BLaER1 (cell line): ENCODE results near the gene AUTS2.
"Not testable (repeated sequence)": the region's sequence is repeated elsewhere in the genome, so short reads cannot be mapped to it uniquely, and the experiment has no call there.

Experiments used
- H3K27ac ChIP-seq: shearing (Covaris generic); formaldehyde crosslinking; 2 replicates; pipeline ENCODE4 v1.8.1; 2022
- H3K27me3 ChIP-seq: shearing (Covaris generic); formaldehyde crosslinking; 2 replicates; pipeline ENCODE4 v1.8.1; 2022
- H3K36me3 ChIP-seq: shearing (Covaris generic); formaldehyde crosslinking; 2 replicates; pipeline ENCODE4 v1.8.1; 2022
- H3K4me1 ChIP-seq: shearing (Covaris generic); formaldehyde crosslinking; 2 replicates; pipeline ENCODE4 v1.8.1; 2022
- H3K4me2 ChIP-seq: shearing (Covaris generic); formaldehyde crosslinking; 2 replicates; pipeline ENCODE4 v1.8.1; 2022
- H3K4me3 ChIP-seq: shearing (Covaris generic); formaldehyde crosslinking; 2 replicates; pipeline ENCODE4 v1.8.1; 2022
- H3K9ac ChIP-seq: shearing (Covaris generic); formaldehyde crosslinking; 2 replicates; pipeline ENCODE4 v1.8.1; 2022
- H3K9me3 ChIP-seq: shearing (Covaris generic); formaldehyde crosslinking; 2 replicates; pipeline ENCODE4 v1.8.1; 2022
- H4K20me1 ChIP-seq: shearing (Covaris generic); formaldehyde crosslinking; 2 replicates; pipeline ENCODE4 v1.8.1; 2022
- Cebpa-rat ChIP-seq: shearing (Covaris generic); IDR thresholded peaks from 2 replicates; pipeline ENCODE4 v1.8.1; 2022

AUTS2 gene

DNA sequence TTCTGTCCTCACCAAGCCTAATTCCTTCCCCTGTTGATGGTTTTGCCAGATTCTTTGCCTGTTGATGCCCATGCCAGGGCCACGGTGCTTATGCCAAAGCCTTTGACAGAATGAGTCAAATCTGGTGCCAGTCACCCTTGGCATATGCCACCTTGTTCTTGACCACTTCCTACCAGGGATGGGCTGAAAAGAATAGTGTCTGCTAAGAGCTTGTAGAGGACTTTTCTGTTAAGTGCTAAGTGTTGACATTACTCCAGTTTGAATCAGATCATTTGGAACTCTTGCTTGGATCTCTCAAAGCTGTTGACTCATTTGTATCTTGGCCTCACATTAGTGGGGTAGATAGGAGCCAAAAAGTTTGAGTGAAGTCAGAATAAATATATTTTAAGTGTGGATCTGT is 661.2 kb downstream of the AUTS2 start:
- Histone ChIP-seq H3K9ac (no peak overlapping the region), H3K4me2 (no peak overlapping the region)
- no peak for TF ChIP-seq Cebpa-rat

GRCh38 chr7:70263471-70264255 is 665.4 kb downstream of the AUTS2 start:
- no peaks in the 10 kb centered on the region for H3K4me1 ChIP-seq
- no peaks in the 10 kb centered on the region; the same call in 1 of the 2 replicates for H4K20me1 ChIP-seq
- TF ChIP-seq Cebpa-rat, result no peak
- no peak overlapping the region for H3K9ac ChIP-seq
- no peaks in the 10 kb centered on the region for H3K36me3 ChIP-seq
- no peaks in the 10 kb centered on the region for H3K9me3 ChIP-seq
- no peak overlapping the region for H3K27ac ChIP-seq
- no peak overlapping the region for H3K4me2 ChIP-seq
- H3K27me3 ChIP-seq, result no peaks in the 10 kb centered on the region
- H3K4me3 ChIP-seq, result no peak overlapping the region

More for the DNA sequence above, 661.2 kb downstream of the AUTS2 start:
- peaks cover 9% of the 10 kb centered on the region; the same call in 1 of the 2 replicates for H3K36me3 ChIP-seq
- H3K4me3 ChIP-seq, result no peak overlapping the region
- H3K4me1 ChIP-seq, result no peaks in the 10 kb centered on the region
- no peak overlapping the region for H3K27ac ChIP-seq
- H4K20me1 ChIP-seq, result no peaks in the 10 kb centered on the region
- no peaks in the 10 kb centered on the region for H3K27me3 ChIP-seq
- H3K9me3 ChIP-seq, result no peaks in the 10 kb centered on the region

- no peak for TF ChIP-seq Cebpa-rat
- H3K27me3 ChIP-seq, result no peaks in the 10 kb centered on the region
- H3K9me3 ChIP-seq, result no peaks in the 10 kb centered on the region
- no peak overlapping the region for H3K27ac ChIP-seq
- H4K20me1 ChIP-seq, result peaks cover 9% of the 10 kb centered on the region
- H3K4me3 ChIP-seq, result no peak overlapping the region
- H3K36me3 ChIP-seq, result no peaks in the 10 kb centered on the region
- no peak overlapping the region for H3K4me2 ChIP-seq
- H3K9ac ChIP-seq, result no peak overlapping the region
- no peaks in the 10 kb centered on the region for H3K4me1 ChIP-seq
Measured at GRCh38 chr7:70266186-70266585, 667.9 kb downstream of the AUTS2 start.

GRCh38 chr7:70267381-70268120 is 669.3 kb downstream of the AUTS2 start:
- Histone ChIP-seq H3K9me3 (no peaks in the 10 kb centered on the region), H3K4me2 (no peak overlapping the region), H3K9ac (no peak overlapping the region), H4K20me1 (peaks cover 9% of the 10 kb centered on the region), H3K36me3 (no peaks in the 10 kb centered on the region), H3K27ac (no peak overlapping the region), H3K4me3 (no peak overlapping the region), H3K27me3 (no peaks in the 10 kb centered on the region), H3K4me1 (no peaks in the 10 kb centered on the region)
- no peak for TF ChIP-seq Cebpa-rat

DNA sequence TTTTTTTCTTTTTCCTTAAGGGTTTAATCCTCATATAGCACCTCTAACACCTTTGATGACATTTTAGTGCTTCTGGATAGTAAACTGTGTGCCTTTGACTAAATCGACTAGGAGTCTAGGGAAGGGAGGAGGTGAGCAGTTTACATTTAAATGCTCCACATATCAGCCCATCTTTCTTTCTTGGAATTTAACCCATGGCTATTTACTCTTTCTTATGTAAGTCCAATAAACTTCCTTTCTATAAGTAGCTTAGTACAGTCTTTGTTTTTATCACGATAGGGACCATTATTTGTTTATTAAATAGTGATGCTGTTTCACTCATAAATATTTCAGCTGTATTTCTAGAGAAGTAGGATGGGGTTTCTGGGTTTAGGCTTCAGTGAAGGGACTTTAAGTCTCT is 669.9 kb downstream of the AUTS2 start:
- no peak overlapping the region for H3K4me3 ChIP-seq

DNA sequence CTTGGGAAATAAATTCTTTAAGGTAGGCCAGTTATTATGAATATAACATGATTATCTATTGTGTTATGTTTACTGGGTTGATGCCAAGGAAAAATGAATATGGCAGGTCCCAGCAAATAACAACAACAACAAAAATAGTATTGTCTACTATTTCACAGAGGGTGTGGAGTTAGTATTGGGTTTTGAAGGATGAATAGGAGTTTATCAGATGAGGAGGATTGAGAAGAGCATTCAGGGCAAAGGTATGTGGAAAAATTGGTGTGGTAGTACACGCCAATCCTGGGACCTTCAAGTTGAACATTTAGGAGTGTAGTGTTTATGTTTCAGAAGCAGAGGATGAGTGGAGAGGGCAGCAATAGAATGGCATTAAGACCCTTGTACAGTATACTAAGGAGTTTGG is 671.9 kb downstream of the AUTS2 start:
- Histone ChIP-seq H3K9ac (no peak overlapping the region), H3K36me3 (no peaks in the 10 kb centered on the region), H3K4me3 (no peak overlapping the region)

More for the DNA sequence above, 669.9 kb downstream of the AUTS2 start:
- Histone ChIP-seq H3K9me3 (no peaks in the 10 kb centered on the region), H3K36me3 (no peaks in the 10 kb centered on the region), H3K9ac (no peak overlapping the region), H3K27ac (no peak overlapping the region), H4K20me1 (peaks cover 9% of the 10 kb centered on the region), H3K4me2 (no peak overlapping the region), H3K27me3 (no peaks in the 10 kb centered on the region), H3K4me1 (no peaks in the 10 kb centered on the region)
- TF ChIP-seq Cebpa-rat, result no peak

DNA sequence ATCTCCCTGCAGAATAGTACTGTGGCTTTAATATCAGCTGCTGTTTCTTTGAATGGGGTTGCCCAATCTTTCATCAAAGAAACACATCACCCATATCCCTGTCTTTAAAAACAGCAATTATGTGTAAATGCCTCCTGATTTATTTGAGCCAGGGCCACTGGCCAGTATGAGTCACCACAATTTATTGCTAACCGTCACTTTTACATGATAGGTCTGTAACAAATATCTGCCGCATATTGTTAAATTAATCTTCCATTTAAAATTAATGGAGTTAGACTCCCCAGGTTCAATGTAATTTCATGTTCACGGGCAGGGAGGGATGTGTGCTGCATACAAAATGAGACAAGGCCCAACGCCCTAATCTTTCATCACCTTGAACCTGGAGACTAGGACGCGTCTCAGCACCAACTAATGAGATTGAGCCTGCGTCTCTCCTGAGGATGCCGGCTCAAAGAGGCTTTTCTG is 673.4 kb downstream of the AUTS2 start:
- Histone ChIP-seq H3K9ac (no peak overlapping the region), H3K36me3 (no peaks in the 10 kb centered on the region)

More for the DNA sequence above, 671.9 kb downstream of the AUTS2 start:
- Histone ChIP-seq H4K20me1 (peaks cover 9% of the 10 kb centered on the region), H3K4me1 (peaks cover under 1% of the 10 kb centered on the region), H3K9me3 (no peaks in the 10 kb centered on the region), H3K27ac (no peak overlapping the region), H3K27me3 (no peaks in the 10 kb centered on the region), H3K4me2 (no peak overlapping the region)
- no peak for TF ChIP-seq Cebpa-rat

GRCh38 chr7:70275570-70275969 is 677.3 kb downstream of the AUTS2 start:
- Histone ChIP-seq H3K4me2 (peak overlapping the region; percentile 22; the same call in 1 of the 2 replicates), H3K4me1 (peaks cover 11% of the 10 kb centered on the region)
- not testable (repeated sequence) for H3K27me3 ChIP-seq, H4K20me1 ChIP-seq, H3K27ac ChIP-seq, H3K9me3 ChIP-seq, H3K9ac ChIP-seq, H3K4me3 ChIP-seq, H3K36me3 ChIP-seq

More for the DNA sequence above, 673.4 kb downstream of the AUTS2 start:
- no peak for TF ChIP-seq Cebpa-rat
- peaks cover 9% of the 10 kb centered on the region for H4K20me1 ChIP-seq
- no peak overlapping the region for H3K4me2 ChIP-seq
- H3K4me1 ChIP-seq, result peaks cover 7% of the 10 kb centered on the region
- H3K27me3 ChIP-seq, result no peaks in the 10 kb centered on the region
- H3K9me3 ChIP-seq, result no peaks in the 10 kb centered on the region
- H3K27ac ChIP-seq, result no peak overlapping the region
- H3K4me3 ChIP-seq, result no peak overlapping the region

- Histone ChIP-seq H3K27me3 (no peaks in the 10 kb centered on the region), H3K9me3 (no peaks in the 10 kb centered on the region; the same call in 1 of the 2 replicates), H3K9ac (no peak overlapping the region), H3K36me3 (no peaks in the 10 kb centered on the region), H4K20me1 (peaks cover 13% of the 10 kb centered on the region; the same call in 1 of the 2 replicates), H3K27ac (no peak overlapping the region), H3K4me1 (peaks cover 42% of the 10 kb centered on the region), H3K4me3 (no peak overlapping the region), H3K4me2 (no peak overlapping the region)
- TF ChIP-seq Cebpa-rat, result no peak
Measured at GRCh38 chr7:70285187-70285586, 686.9 kb downstream of the AUTS2 start.

GRCh38 chr7:70285854-70286253 is 687.6 kb downstream of the AUTS2 start:
- H3K36me3 ChIP-seq, result no peaks in the 10 kb centered on the region

More at GRCh38 chr7:70285854-70286253, 687.6 kb downstream of the AUTS2 start:
- H3K4me3 ChIP-seq, result no peak overlapping the region
- no peaks in the 10 kb centered on the region for H3K27me3 ChIP-seq
- H3K4me1 ChIP-seq, result peaks cover 36% of the 10 kb centered on the region
- H3K9me3 ChIP-seq, result no peaks in the 10 kb centered on the region; the same call in 1 of the 2 replicates
- H3K4me2 ChIP-seq, result no peak overlapping the region
- no peak overlapping the region for H3K9ac ChIP-seq
- H4K20me1 ChIP-seq, result peaks cover 13% of the 10 kb centered on the region; the same call in 1 of the 2 replicates
- TF ChIP-seq Cebpa-rat, result no peak
- H3K27ac ChIP-seq, result no peak overlapping the region
